Vagina (tissue), 2 donors: Measurements from ENCODE around the gene TMSB10.

ENCODE experiments used
- POLR2A ChIP-seq, 2 donors: fragments of 450-650 bp; IDR thresholded peaks; one replicate each; pipeline ENCODE4 v1.6.1; 2017; ENCODE audit warnings: antibody characterized with exemption in 2 of 2, mild to moderate bottlenecking in 2 of 2, moderate library complexity in 2 of 2
- POLR2AphosphoS5 ChIP-seq, 2 donors: sonication (generic); formaldehyde crosslinking; IDR thresholded peaks; one replicate each; pipeline ENCODE4 v1.9.0; 2017; ENCODE audit warnings: antibody characterized with exemption in 2 of 2, mild to moderate bottlenecking in 2 of 2, low read depth in 1 of 2; ENCODE audit not compliant: insufficient read depth in 1 of 2
- TF ChIP-seq, protein P1 (sequence below), 3 experiments: fragments of 450-650 bp in 2 of 3; fragments of 200-600 bp in 1 of 3; sonication (generic) in 1 of 3; IDR thresholded peaks; one replicate each; pipeline ENCODE4 v1.5.1; 2017 to 2019; ENCODE audit warnings: antibody characterized with exemption in 3 of 3, mild to moderate bottlenecking in 2 of 3, moderate library complexity in 2 of 3

GRCh38 chr2:84904151-84904550, 1.3 kb upstream of the TMSB10 start:
- TF ChIP-seq POLR2A (IDR thresholded peaks at IDR 0.05) (no peak), POLR2AphosphoS5 (IDR thresholded peaks at IDR 0.05; ENCODE audit: insufficient read depth in 1 of 2, low read depth in 1 of 2) (no peak)
- TF ChIP-seq, protein P1, sequence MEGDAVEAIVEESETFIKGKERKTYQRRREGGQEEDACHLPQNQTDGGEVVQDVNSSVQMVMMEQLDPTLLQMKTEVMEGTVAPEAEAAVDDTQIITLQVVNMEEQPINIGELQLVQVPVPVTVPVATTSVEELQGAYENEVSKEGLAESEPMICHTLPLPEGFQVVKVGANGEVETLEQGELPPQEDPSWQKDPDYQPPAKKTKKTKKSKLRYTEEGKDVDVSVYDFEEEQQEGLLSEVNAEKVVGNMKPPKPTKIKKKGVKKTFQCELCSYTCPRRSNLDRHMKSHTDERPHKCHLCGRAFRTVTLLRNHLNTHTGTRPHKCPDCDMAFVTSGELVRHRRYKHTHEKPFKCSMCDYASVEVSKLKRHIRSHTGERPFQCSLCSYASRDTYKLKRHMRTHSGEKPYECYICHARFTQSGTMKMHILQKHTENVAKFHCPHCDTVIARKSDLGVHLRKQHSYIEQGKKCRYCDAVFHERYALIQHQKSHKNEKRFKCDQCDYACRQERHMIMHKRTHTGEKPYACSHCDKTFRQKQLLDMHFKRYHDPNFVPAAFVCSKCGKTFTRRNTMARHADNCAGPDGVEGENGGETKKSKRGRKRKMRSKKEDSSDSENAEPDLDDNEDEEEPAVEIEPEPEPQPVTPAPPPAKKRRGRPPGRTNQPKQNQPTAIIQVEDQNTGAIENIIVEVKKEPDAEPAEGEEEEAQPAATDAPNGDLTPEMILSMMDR (IDR thresholded peaks at IDR 0.05), result no peak
